ENCODE results near the gene AGPAT4. TPM values are rescaled to one million over a fixed set of nuclear protein-coding genes. Genes with fewer than 3 reads are reported as not detected.

The AGPAT4 gene
- 25.9 TPM for total RNA-seq

DNA sequence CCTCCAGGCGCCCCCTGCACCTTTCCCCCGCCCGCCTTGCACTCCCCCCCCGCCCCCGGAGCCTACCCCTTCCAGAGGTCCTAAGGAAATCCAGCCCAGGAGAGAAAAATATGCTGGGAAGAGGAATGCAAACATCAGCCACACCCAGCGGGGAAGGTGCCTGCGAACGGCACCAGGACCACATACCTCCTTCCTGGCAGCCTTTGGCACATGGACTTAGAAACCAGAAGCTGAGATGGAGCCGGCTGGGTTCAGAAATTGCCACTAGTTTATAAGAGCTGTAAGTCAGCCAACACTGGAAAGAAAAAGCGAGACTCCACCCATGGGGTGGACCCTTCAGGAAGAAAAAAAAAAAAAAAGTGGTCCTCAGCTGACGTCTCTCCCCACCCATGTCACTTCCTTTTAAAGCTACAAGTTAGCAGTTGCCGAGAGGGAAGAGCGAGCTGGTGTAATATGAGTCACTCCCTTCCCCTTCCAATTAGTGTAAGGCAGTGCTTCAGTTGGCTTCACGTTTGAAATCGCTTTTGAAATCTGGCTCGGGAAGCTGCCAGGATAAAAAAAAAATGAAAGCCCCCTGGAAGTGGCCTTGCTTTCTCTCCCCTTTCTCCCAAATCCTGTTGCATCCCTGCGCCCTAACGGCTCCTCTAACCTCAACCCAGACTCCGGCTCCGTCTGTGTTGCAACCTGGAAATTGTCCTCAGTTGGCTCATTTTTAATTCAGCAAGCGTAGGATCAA lies at the start of gene AGPAT4:
TSS of gene AGPAT4 (minus strand) at position 310 of the 736 bp plus-strand sequence. CDS start 41,848 bp downstream, outside the sequence.

Measured in metanephros (tissue), 1 donor.